Amniotic stem cell (primary cell): ENCODE measurements around the gene PPCDC.
"Not testable (repeated sequence)": the region's sequence is repeated elsewhere in the genome, so short reads cannot be mapped to it uniquely, and the experiment has no call there.

Source experiments
- DNase-seq: peaks from one replicate; lab custom pipeline; 2025; lab: John Stamatoyannopoulos, UW

Gene PPCDC

GRCh38 chr15:75068748-75069147, 45.4 kb downstream of the PPCDC start:
- DNase-seq: no peak

- DNase-seq: no peak
These were observed 46.0 kb downstream of the PPCDC start for GRCh38 chr15:75069301-75069925.

- no peak for DNase-seq
These were observed 47.3 kb downstream of the PPCDC start for GRCh38 chr15:75070674-75071073.

DNA sequence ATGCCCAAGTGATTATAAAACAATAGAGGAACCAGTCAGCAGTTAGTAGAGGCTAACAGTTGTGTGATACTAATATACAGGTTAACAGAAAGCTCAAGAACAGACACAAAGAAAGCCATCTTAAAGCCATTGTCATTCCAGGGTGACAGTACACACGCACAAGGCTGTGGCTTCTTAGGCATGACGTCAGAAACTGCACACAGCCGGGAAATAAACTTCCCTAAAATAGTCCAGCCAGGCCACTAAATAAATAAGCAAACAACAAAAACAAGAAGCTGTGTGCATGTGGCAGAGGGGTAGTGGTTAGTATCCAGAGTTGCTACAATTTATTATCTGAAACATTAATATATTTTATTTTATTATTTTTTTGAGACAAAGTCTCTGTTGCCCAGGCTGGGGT, 49.8 kb downstream of the PPCDC start:
- DNase-seq: no peak

GRCh38 chr15:75076277-75076676, 52.9 kb downstream of the PPCDC start:
- DNase-seq: no peak

DNA sequence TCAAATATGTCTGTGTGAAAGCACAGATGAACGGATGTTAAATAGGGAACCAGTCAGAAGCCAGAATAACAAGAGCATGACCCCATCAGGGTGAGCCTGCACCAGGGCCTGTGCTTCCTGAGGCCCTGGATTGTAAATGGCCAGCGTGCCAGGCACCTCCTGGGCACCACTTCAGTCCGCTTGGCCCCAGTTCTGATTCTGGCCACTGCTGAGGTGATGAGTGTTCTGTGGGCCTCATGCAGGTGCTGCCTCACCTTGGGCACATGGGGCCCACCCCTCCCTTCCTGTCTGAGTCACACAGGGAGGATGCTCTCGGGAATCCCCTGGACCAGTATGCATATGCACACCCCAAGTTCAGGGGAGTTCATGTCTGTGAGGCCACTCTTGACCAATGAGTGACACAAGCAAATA, 54.2 kb downstream of the PPCDC start:
- DNase-seq: not testable (repeated sequence)

- no peak for DNase-seq
These were observed 57.8 kb downstream of the PPCDC start for GRCh38 chr15:75081150-75081549.

DNA sequence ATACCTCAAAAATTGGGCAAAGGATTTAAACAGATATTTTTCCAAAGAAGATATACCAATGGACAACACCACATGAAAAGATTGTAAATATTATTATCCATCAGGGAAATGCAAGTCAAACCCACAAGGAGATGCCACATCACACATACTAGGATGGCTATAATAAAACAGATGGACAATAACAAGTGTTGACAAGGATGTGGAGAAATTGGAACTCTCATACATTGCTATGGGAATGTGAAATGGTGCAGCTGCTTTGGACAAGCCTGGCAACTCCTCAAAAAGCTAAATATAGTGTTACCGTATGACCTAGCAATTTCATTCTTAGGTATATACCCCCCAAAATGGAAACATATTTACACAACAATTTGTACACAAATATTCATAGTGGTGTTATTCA, 59.3 kb downstream of the PPCDC start:
- no peak for DNase-seq

DNA sequence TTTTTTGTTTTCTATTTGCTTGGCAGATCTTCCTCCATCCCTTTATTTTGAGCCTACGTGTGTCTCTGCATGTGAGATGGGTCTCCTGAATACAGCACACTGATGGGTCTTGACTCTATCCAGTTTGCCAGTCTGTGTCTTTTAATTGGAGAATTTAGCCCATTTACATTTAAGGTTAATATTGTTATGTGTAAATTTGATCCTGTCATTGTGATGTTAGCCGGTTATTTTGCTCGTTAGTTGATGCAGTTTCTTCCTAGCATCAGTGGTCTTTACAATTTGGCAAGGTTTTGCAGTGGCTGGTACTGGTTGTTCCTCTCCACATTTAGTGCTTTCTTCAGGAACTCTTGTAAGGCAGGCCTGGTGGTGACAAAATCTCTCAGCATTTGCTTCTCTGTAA, 62.3 kb downstream of the PPCDC start:
- DNase-seq: not testable (repeated sequence)

GRCh38 chr15:75089456-75090387, 66.3 kb downstream of the PPCDC start:
- no peak for DNase-seq

DNA sequence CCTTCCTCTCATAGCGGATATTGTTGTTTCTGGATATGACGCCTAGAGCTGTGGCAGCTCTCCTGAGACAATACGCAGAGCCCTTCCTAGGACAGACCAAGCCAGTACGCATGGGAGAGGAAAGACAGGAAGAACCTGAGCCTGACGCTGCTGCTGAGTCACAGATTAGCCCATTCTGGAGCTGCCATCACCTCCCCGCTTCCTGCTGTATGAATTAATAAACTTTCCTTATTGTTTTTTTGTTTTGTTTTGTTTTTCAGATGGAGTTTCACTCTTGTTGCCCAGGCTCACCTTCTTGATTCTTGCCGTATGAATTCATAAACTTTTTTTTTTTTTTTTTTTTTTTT, 67.0 kb downstream of the PPCDC start:
- DNase-seq: no peak

DNA sequence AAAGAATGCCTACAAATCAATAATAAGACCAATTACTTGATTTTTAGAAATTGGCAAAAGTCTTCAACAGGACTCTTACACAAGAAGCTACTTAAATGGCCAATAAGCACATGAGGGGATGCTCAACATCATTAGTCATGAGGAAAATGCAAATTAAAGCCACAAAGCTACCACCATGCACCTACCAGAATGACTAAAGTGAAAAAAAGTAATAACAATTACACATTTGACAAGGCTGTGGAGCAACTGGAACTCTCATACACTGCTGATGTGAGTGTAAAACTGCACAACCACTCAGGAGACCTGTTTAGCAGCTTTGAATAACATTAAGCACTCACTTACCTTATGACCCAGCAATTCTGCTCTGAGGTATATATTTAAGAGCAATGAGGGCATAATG, 68.4 kb downstream of the PPCDC start:
- no peak for DNase-seq

GRCh38 chr15:75094961-75095478, 71.6 kb downstream of the PPCDC start:
- not testable (repeated sequence) for DNase-seq

DNA sequence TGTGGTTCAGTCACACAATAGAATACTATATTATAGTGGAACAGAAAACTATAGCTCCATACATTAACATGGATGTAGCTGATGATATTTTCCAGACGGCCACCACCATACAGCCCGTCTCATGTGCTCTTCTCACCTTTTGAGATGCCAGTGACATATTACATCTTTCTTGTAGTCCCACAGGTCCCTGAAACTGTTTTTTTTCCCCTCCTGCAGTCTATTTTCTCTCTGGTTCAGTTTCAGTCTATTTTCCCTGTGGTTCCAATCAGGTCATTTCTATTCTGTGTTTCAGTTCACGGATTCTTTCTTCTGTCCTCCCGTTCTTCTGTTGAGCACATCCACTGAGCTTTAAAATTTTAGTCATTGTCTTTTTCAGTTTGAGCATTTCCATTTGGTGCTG, 72.2 kb downstream of the PPCDC start:
- no peak for DNase-seq

DNA sequence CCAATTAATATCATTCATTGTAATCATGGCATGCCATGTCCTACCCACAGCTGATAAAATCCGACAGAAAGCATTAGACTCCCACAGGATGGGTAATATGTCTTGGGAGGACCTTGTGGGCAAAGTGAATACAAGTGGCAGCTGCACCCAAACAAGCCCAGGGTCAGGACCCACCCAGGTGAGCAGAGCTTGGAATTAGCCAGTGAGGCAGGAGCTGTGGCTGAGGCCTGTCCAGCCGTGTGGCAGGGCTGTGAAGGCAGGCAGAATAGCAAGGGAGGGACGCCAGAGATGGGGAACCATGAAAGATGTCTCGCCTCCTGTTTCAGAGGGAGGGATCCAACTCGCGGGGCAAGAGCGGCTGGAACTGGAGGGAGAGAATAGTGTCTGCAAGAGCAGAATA, 74.5 kb downstream of the PPCDC start:
- no peak for DNase-seq

DNA sequence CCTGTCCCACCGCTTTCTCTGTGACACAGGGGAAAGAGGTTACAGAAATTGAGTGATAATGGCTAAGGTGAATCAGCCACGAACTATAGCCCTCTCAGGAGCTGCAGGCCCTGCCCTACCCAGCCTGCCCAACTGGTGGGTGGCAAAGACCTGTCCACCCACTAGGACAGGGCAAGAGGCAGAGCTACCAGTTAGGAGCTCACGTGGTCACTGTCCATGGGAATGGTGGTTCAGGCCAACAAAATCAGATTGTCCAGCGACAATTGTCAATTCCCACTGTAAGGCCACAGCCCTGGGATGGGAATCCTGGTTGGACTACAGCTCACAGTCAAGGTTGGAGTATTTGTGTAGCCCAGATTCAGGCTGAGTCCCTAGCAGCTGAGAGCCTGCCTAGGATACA, 75.0 kb downstream of the PPCDC start:
- DNase-seq: no peak
